ENCODE data around the gene ANP32E.

GRCh38 chr1:150234309-150234565 is 1.7 kb downstream of the ANP32E start:
- TF ChIP-seq, protein P1, sequence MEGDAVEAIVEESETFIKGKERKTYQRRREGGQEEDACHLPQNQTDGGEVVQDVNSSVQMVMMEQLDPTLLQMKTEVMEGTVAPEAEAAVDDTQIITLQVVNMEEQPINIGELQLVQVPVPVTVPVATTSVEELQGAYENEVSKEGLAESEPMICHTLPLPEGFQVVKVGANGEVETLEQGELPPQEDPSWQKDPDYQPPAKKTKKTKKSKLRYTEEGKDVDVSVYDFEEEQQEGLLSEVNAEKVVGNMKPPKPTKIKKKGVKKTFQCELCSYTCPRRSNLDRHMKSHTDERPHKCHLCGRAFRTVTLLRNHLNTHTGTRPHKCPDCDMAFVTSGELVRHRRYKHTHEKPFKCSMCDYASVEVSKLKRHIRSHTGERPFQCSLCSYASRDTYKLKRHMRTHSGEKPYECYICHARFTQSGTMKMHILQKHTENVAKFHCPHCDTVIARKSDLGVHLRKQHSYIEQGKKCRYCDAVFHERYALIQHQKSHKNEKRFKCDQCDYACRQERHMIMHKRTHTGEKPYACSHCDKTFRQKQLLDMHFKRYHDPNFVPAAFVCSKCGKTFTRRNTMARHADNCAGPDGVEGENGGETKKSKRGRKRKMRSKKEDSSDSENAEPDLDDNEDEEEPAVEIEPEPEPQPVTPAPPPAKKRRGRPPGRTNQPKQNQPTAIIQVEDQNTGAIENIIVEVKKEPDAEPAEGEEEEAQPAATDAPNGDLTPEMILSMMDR (IDR thresholded peaks at IDR 0.05): no peak
- TF ChIP-seq MXI1 (IDR thresholded peaks at IDR 0.05; ENCODE audit: low read depth, low read length) (no peak), CHD2 (IDR thresholded peaks at IDR 0.05; ENCODE audit: low read length, partially characterized antibody) (no peak)
- TF ChIP-seq, protein P2, sequence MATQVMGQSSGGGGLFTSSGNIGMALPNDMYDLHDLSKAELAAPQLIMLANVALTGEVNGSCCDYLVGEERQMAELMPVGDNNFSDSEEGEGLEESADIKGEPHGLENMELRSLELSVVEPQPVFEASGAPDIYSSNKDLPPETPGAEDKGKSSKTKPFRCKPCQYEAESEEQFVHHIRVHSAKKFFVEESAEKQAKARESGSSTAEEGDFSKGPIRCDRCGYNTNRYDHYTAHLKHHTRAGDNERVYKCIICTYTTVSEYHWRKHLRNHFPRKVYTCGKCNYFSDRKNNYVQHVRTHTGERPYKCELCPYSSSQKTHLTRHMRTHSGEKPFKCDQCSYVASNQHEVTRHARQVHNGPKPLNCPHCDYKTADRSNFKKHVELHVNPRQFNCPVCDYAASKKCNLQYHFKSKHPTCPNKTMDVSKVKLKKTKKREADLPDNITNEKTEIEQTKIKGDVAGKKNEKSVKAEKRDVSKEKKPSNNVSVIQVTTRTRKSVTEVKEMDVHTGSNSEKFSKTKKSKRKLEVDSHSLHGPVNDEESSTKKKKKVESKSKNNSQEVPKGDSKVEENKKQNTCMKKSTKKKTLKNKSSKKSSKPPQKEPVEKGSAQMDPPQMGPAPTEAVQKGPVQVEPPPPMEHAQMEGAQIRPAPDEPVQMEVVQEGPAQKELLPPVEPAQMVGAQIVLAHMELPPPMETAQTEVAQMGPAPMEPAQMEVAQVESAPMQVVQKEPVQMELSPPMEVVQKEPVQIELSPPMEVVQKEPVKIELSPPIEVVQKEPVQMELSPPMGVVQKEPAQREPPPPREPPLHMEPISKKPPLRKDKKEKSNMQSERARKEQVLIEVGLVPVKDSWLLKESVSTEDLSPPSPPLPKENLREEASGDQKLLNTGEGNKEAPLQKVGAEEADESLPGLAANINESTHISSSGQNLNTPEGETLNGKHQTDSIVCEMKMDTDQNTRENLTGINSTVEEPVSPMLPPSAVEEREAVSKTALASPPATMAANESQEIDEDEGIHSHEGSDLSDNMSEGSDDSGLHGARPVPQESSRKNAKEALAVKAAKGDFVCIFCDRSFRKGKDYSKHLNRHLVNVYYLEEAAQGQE (IDR thresholded peaks at IDR 0.05; ENCODE audit: low read depth, low read length): no peak

Data from SK-N-SH (cell line).